Measurements from ENCODE around the gene SLC38A10. TPM values are rescaled to one million over a fixed set of nuclear protein-coding genes. Genes with fewer than 3 reads are reported as not detected.

Gene SLC38A10
- total and polyA plus RNA-seq, 2 of the 4 experiments (the other 2 are of a cell fraction): 12.7 to 46.7 TPM

GRCh38 chr17:81210466-81210865 is 84.6 kb downstream of the SLC38A10 start:
- Histone ChIP-seq H2AK9ac (replicated peaks; ENCODE audit: low read depth, low read length, poor library complexity) (no peak overlapping the region), H3K4me2 (ENCODE audit: low read depth, low read length) (no peak overlapping the region), H2AFZ (replicated peaks; ENCODE audit: low read length, poor library complexity) (no peak overlapping the region), H2BK5ac (ENCODE audit: low read depth, low read length, poor library complexity, severe bottlenecking) (no peak overlapping the region), H4K5ac (ENCODE audit: low read depth, low read length) (no peak overlapping the region), H3K27me3 (ENCODE audit: control insufficient read depth, insufficient read depth, low read length) (no peaks in the 10 kb centered on the region), H3K9me3 (ENCODE audit: control insufficient read depth, insufficient read depth, low read length) (no peaks in the 10 kb centered on the region), H4K91ac (ENCODE audit: insufficient read depth, low read depth, low read length) (no peak overlapping the region), H3K18ac (ENCODE audit: low read depth, low read length) (no peak overlapping the region), H3K23ac (ENCODE audit: low read depth, low read length) (no peak overlapping the region), H2BK20ac (ENCODE audit: low read depth, low read length) (no peak overlapping the region), H3K9me1 (ENCODE audit: insufficient read depth, low read length) (0 out of 2 replicates have a peak, but pooled peaks cover 6% of the 10 kb centered on the region), H4K20me1 (ENCODE audit: insufficient read depth, low read length) (no peaks in the 10 kb centered on the region; the same call in 1 of the 2 replicates), H2BK120ac (ENCODE audit: low read depth, low read length) (no peak overlapping the region), H4K8ac (ENCODE audit: low read depth in 2 of 2, low read length in 2 of 2) (no peak overlapping the region), H3K36me3 (ENCODE audit: control insufficient read depth, insufficient read depth, low read length) (peaks cover 3% of the 10 kb centered on the region; the same call in 1 of the 2 replicates), H3K4me1 (ENCODE audit: control insufficient read depth, insufficient read depth, low read length) (no peaks in the 10 kb centered on the region), H2AK5ac (ENCODE audit: low read depth, low read length) (no peak overlapping the region), H3K56ac (ENCODE audit: extremely low read depth, insufficient read depth, low read length) (no peak overlapping the region), H3K4ac (ENCODE audit: low read depth, low read length) (no peak overlapping the region), H3K79me1 (ENCODE audit: low read depth in 1 of 2, low read length in 2 of 2) (no peaks in the 10 kb centered on the region; a peak in 1 of 4 replicates), H3K14ac (replicated peaks; ENCODE audit: low read depth, low read length) (no peak overlapping the region), H3K27ac (ENCODE audit: insufficient read depth, low read length) (no peak overlapping the region), H2BK15ac (ENCODE audit: low read depth, low read length) (no peak overlapping the region), H3K9ac (ENCODE audit: low read depth, low read length) (no peak overlapping the region), H3K4me3 (ENCODE audit: insufficient read depth, low read depth, low read length) (no peak overlapping the region)
- BruUV-seq (replicated peaks): no TSS peak
- ChIA-PET CTCF (no interaction called here), POLR2A (ENCODE audit: unreplicated experiment) (no interaction called here)
- DNase-seq (no peak), ATAC-seq (ENCODE audit: low read depth) (no peak)
- intact Hi-C loops (cut with micrococcal nuclease) (no loop called here), dilution Hi-C loops (cut with HindIII; ENCODE audit: low sequenced_read_pairs, unreplicated experiment) (no loop called here), in situ Hi-C loops (cut with MboI; ENCODE audit: low sequenced_read_pairs) (no loop called here)
- WGBS, 2 experiments (ENCODE audit: extremely low coverage in 2 of 2, insufficient read length in 1 of 2): 80% methylated on average over 1 of the region's 10 CpGs; no CpG with 5 or more reads in 1 of the 2 experiments
- TF ChIP-seq RFX5 (IDR thresholded peaks at IDR 0.05; ENCODE audit: low read depth, low read length) (no peak), ELK1 (IDR thresholded peaks at IDR 0.05; ENCODE audit: borderline replicate concordance, low read depth, low read length) (no peak), CHD1 (IDR thresholded peaks at IDR 0.05; ENCODE audit: low read depth, low read length) (no peak), RAD21 (IDR thresholded peaks at IDR 0.05; ENCODE audit: low read length) (no peak), CTCF (conservative IDR thresholded peaks at IDR 0.05; ENCODE audit: low read depth, low read length) (no peak), USF2 (IDR thresholded peaks at IDR 0.05; ENCODE audit: low read depth, low read length) (no peak), SMC3 (IDR thresholded peaks at IDR 0.05; ENCODE audit: low read depth, low read length) (no peak), MAFK (IDR thresholded peaks at IDR 0.05; ENCODE audit: low read depth, low read length) (no peak), BHLHE40 (IDR thresholded peaks at IDR 0.05; ENCODE audit: low read depth, low read length) (no peak), RCOR1 (IDR thresholded peaks at IDR 0.05; ENCODE audit: insufficient replicate concordance, low read length) (no peak), NFE2L2 (IDR thresholded peaks at IDR 0.05; ENCODE audit: low read depth, low read length) (no peak), FOS (IDR thresholded peaks at IDR 0.05; ENCODE audit: low read depth, low read length) (no peak), MAZ (IDR thresholded peaks at IDR 0.05; ENCODE audit: borderline replicate concordance, low read depth, low read length) (no peak), POLR2A (IDR thresholded peaks at IDR 0.05; ENCODE audit: low read depth, low read length) (no peak)

All from IMR-90 (cell line).